ENCODE measurements around the gene FHIT.

- no peak for TF ChIP-seq CTCF (IDR thresholded peaks at IDR 0.05)
- TF ChIP-seq POLR2A (IDR thresholded peaks at IDR 0.05): no peak
These were observed 1073.5 kb downstream of the FHIT start for GRCh38 chr3:60177726-60178125.
